GM23338 (cell line): Measurements from ENCODE around the gene HMOX2. TPM values are rescaled to one million over a fixed set of nuclear protein-coding genes. Genes with fewer than 3 reads are reported as not detected.

Source experiments
- ATAC-seq: fragments of 200-7000 bp; cut with Tn5 transposase; 3 replicates; pipeline ENCODE4 v1.9.1; 2020
- DNase-seq: peaks from one replicate; pipeline ENCODE4 v3.0.0-alpha.2; 2015; ENCODE audit warnings: low spot score
- H2AFZ ChIP-seq: fragments of 200-600 bp; sonication (generic); 2 replicates; pipeline ENCODE4 v1.8.0; 2016; ENCODE audit warnings: antibody characterized with exemption, mild to moderate bottlenecking, moderate library complexity
- H3F3A ChIP-seq: fragments of 200-600 bp; sonication (generic); replicated peaks from 2 replicates; pipeline ENCODE4 v1.8.0; 2017; ENCODE audit warnings: antibody characterized with exemption, mixed run types, low read depth
- H3K27ac ChIP-seq: fragments of 200-600 bp; sonication (generic); 2 replicates; pipeline ENCODE4 v1.6.1; 2016; ENCODE audit warnings: low read depth
- H3K27me3 ChIP-seq: fragments of 200-600 bp; sonication (generic); 2 replicates; pipeline ENCODE4 v1.8.0; 2016; ENCODE audit warnings: mild to moderate bottlenecking, mixed run types, moderate library complexity; ENCODE audit not compliant: insufficient read depth
- H3K36me3 ChIP-seq: fragments of 200-600 bp; sonication (generic); 2 replicates; pipeline ENCODE4 v1.8.0; 2016; ENCODE audit warnings: mild to moderate bottlenecking; ENCODE audit not compliant: insufficient read depth
- H3K4me1 ChIP-seq: fragments of 200-600 bp; sonication (generic); 2 replicates; pipeline ENCODE4 v1.8.0; 2016; ENCODE audit warnings: mild to moderate bottlenecking, moderate library complexity; ENCODE audit not compliant: insufficient read depth
- H3K4me2 ChIP-seq: fragments of 200-600 bp; sonication (generic); 2 replicates; pipeline ENCODE4 v1.7.1; 2017; ENCODE audit warnings: mixed run types
- H3K4me3 ChIP-seq: fragments of 200-600 bp; sonication (generic); 2 replicates; pipeline ENCODE4 v1.6.1; 2016; ENCODE audit warnings: mixed run types
- H3K79me2 ChIP-seq: fragments of 200-600 bp; sonication (generic); replicated peaks from 2 replicates; pipeline ENCODE4 v1.8.0; 2017; ENCODE audit warnings: mild to moderate bottlenecking; ENCODE audit not compliant: insufficient read depth
- H3K9me2 ChIP-seq: fragments of 200-600 bp; sonication (generic); 2 replicates; pipeline ENCODE4 v1.8.0; 2017; ENCODE audit not compliant: insufficient read depth
- H4K20me1 ChIP-seq: fragments of 200-600 bp; sonication (generic); replicated peaks from 2 replicates; pipeline ENCODE4 v1.8.0; 2017; ENCODE audit warnings: mild to moderate bottlenecking; ENCODE audit not compliant: insufficient read depth
- H3K27ac Mint-ChIP-seq: 2 replicates; pipeline ENCODE4 v1.8.0; 2020; ENCODE audit warnings: inconsistent platforms, mild to moderate bottlenecking, moderate library complexity, mixed read lengths
- H3K27me3 Mint-ChIP-seq: 3 replicates; pipeline ENCODE4 v1.8.0; 2022; ENCODE audit warnings: low read depth, mild to moderate bottlenecking, moderate library complexity, mixed read lengths, inconsistent platforms; ENCODE audit not compliant: insufficient read depth, poor library complexity
- H3K36me3 Mint-ChIP-seq: 3 replicates; pipeline ENCODE4 v1.8.0; 2021; ENCODE audit warnings: low read depth, mild to moderate bottlenecking, inconsistent platforms, moderate library complexity, mixed read lengths
- H3K4me1 Mint-ChIP-seq: 3 replicates; pipeline ENCODE4 v1.8.0; 2020; ENCODE audit warnings: mild to moderate bottlenecking, inconsistent platforms, mixed read lengths
- H3K4me3 Mint-ChIP-seq: 3 replicates; pipeline ENCODE4 v1.8.0; 2021; ENCODE audit warnings: moderate library complexity, mild to moderate bottlenecking, inconsistent platforms, mixed read lengths
- H3K9me3 Mint-ChIP-seq: 3 replicates; pipeline ENCODE4 v1.8.0; 2020; ENCODE audit warnings: moderate library complexity, mild to moderate bottlenecking, inconsistent platforms, mixed read lengths
- EZH2phosphoT487 ChIP-seq: fragments of 200-600 bp; sonication (generic); IDR thresholded peaks from one replicate; pipeline ENCODE4 v1.8.1; 2018; ENCODE audit warnings: antibody characterized with exemption; ENCODE audit not compliant: unreplicated experiment
- JUNB ChIP-seq: IDR thresholded peaks from one replicate; pipeline ENCODE4 v1.6.1; 2016; ENCODE audit warnings: antibody characterized with exemption; ENCODE audit not compliant: unreplicated experiment
- POLR2AphosphoS5 ChIP-seq: IDR thresholded peaks from 2 replicates; pipeline ENCODE4 v1.6.1; 2016; ENCODE audit warnings: antibody characterized with exemption, low read depth
- STAT1 ChIP-seq: IDR thresholded peaks from one replicate; pipeline ENCODE4 v1.6.1; 2016; ENCODE audit warnings: antibody characterized with exemption; ENCODE audit not compliant: unreplicated experiment
- ZNF114 ChIP-seq: fragments of 250-450 bp; sonication (Bioruptor Pico); IDR thresholded peaks from 2 replicates; pipeline ENCODE4 v1.5.0; 2020; ENCODE audit warnings: mild to moderate bottlenecking, moderate library complexity
- ZNF331 ChIP-seq: fragments of 250-450 bp; sonication (Bioruptor Pico); IDR thresholded peaks from 2 replicates; pipeline ENCODE4 v1.5.0; 2020; ENCODE audit warnings: low read depth, mild to moderate bottlenecking, moderate library complexity
- ZNF462 ChIP-seq: fragments of 250-450 bp; sonication (Bioruptor Pico); IDR thresholded peaks from 2 replicates; pipeline ENCODE4 v1.5.0; 2020; ENCODE audit warnings: mild to moderate bottlenecking, moderate library complexity
- polyA plus RNA-seq: library from polyadenylated mRNA; unstranded; fragments of >200 nt; fragmentation: Nextera tagmentation; extraction: Ambion mirVana; gene quantifications from 2 replicates; pipeline ENCODE4 v1.2.1, GENCODE V29; 2016
- total RNA-seq: library from RNA; depleted of rRNA; stranded (reverse); fragments of >200 nt; shearing (Covaris generic); gene quantifications from 2 replicates; pipeline ENCODE4 v1.2.3, GENCODE V29; 2014

HMOX2 gene
- total and polyA plus RNA-seq, 2 experiments from 2014 or later, result 33.0 to 38.1 TPM

DNA sequence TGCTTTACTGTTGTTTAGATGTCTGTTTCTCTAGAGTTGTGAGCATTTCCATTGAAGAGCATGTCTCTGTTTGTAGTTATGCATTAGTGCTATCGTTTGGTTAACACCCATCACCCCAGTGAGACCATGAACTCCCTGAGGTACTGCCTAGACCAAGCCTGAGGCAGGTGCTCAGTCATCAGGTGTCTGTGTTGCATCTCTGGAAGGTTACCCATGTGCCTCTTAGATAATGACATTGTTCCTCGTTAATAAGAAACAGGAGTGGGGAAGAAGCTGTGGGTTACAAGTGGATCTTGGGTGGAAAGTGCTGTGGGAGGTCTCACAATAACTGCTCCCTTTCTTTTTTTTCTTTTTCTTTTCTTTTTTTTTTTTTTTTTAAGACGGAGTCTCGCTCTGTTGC, 32.2 kb upstream of the HMOX2 start:
- Histone ChIP-seq H3K27me3 (no peaks in the 10 kb centered on the region), H3K4me1 (no peaks in the 10 kb centered on the region), H3F3A (0 out of 2 replicates have a peak, but pooled peaks cover 2% of the 10 kb centered on the region), H3K9me2 (no peaks in the 10 kb centered on the region), H3K4me2 (no peak overlapping the region), H2AFZ (no peak overlapping the region), H3K27ac (no peak overlapping the region), H3K36me3 (peaks cover 47% of the 10 kb centered on the region), H3K79me2 (no peaks in the 10 kb centered on the region), H4K20me1 (0 out of 2 replicates have a peak, but pooled peaks cover 3% of the 10 kb centered on the region), H3K4me3 (no peak overlapping the region)
- ATAC-seq (no peak), DNase-seq (no peak)
- Mint-ChIP-seq H3K4me1 (no peaks in the 10 kb centered on the region), H3K9me3 (no peaks in the 10 kb centered on the region), H3K36me3 (peaks cover 86% of the 10 kb centered on the region), H3K27me3 (peaks cover 10% of the 10 kb centered on the region), H3K4me3 (no peak overlapping the region), H3K27ac (no peak overlapping the region)
- TF ChIP-seq JUNB (no peak), ZNF114 (CRISPR knock-in tag) (no peak), ZNF462 (no peak), EZH2phosphoT487 (no peak), POLR2AphosphoS5 (no peak)

DNA sequence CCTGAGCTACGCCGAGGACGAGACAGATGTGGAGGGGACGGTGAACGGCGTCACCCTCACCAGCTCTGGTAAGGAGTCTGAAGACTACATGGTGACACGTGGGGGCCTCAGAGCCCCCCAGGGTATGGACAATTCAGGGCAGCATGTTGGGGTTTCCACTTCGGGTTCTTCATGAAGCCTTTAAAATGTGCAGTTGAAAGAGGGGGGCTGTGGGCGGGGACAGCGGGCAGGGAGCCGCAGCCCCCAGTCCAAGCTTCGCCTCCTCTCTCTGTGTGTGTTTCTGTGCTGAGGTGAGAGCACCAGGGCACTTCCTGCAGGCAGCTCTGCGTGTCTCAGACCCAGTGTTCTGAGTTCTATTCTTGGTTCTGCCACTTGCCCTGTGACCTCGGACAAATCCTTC, 25.8 kb upstream of the HMOX2 start:
- DNase-seq (no peak), ATAC-seq (no peak)
- Histone ChIP-seq H3K4me2 (no peak overlapping the region), H3K4me1 (no peaks in the 10 kb centered on the region), H3K36me3 (peaks cover 20% of the 10 kb centered on the region), H2AFZ (no peak overlapping the region), H3F3A (peaks cover 9% of the 10 kb centered on the region; the same call in 1 of the 2 replicates), H3K27me3 (no peaks in the 10 kb centered on the region), H3K4me3 (no peak overlapping the region), H3K9me2 (no peaks in the 10 kb centered on the region), H3K27ac (no peak overlapping the region), H4K20me1 (peaks cover 10% of the 10 kb centered on the region), H3K79me2 (no peaks in the 10 kb centered on the region)
- H3K27ac Mint-ChIP-seq, result peak overlapping the region; percentile 22; the same call in 1 of the 2 replicates
- peaks cover 4% of the 10 kb centered on the region; the same call in 1 of the 3 replicates for H3K4me1 Mint-ChIP-seq
- H3K9me3 Mint-ChIP-seq, result no peaks in the 10 kb centered on the region
- H3K4me3 Mint-ChIP-seq, result no peak overlapping the region
- H3K36me3 Mint-ChIP-seq, result peaks cover 71% of the 10 kb centered on the region
- H3K27me3 Mint-ChIP-seq, result peaks cover 9% of the 10 kb centered on the region
- TF ChIP-seq ZNF462, result no peak
- no peak for TF ChIP-seq ZNF331 (CRISPR knock-in tag)
- TF ChIP-seq STAT1, result no peak
